HepG2 (cell line): ENCODE results near the gene RHBDD1. TPM values are rescaled to one million over a fixed set of nuclear protein-coding genes. Genes with fewer than 3 reads are reported as not detected.

Source experiments
- CREBL2 ChIP-seq: sonication (generic); formaldehyde crosslinking; IDR thresholded peaks from 2 replicates; pipeline ENCODE4 v1.8.1; 2023; ENCODE audit warnings: missing genetic modification reagents, mild to moderate bottlenecking, borderline replicate concordance
- IKZF1 ChIP-seq: fragments of 450-650 bp; IDR thresholded peaks from 2 replicates; pipeline ENCODE4 v1.7.1; 2016
- MXD1 ChIP-seq: sonication (generic); formaldehyde crosslinking; IDR thresholded peaks from 2 replicates; pipeline ENCODE4 v1.4.0; 2020; ENCODE audit warnings: mild to moderate bottlenecking, missing genetic modification reagents
- NR3C1 ChIP-seq: sonication (generic); formaldehyde crosslinking; IDR thresholded peaks from 2 replicates; pipeline ENCODE4 v1.4.0; 2020; ENCODE audit warnings: missing genetic modification reagents
- SIX1 ChIP-seq: sonication (generic); formaldehyde crosslinking; IDR thresholded peaks from 2 replicates; pipeline ENCODE4 v1.4.0; 2020; ENCODE audit warnings: missing genetic modification reagents, borderline replicate concordance
- ZBTB44 ChIP-seq: sonication (generic); formaldehyde crosslinking; IDR thresholded peaks from 2 replicates; pipeline ENCODE4 v1.4.0; 2020; ENCODE audit warnings: missing genetic modification reagents
- ZFP36L1 ChIP-seq: sonication (generic); formaldehyde crosslinking; IDR thresholded peaks from 2 replicates; pipeline ENCODE4 v1.8.0; 2022; ENCODE audit warnings: mild to moderate bottlenecking, missing genetic modification reagents, moderate library complexity
- ZNF124 ChIP-seq: sonication (generic); formaldehyde crosslinking; IDR thresholded peaks from 2 replicates; pipeline ENCODE4 v1.4.0; 2020; ENCODE audit warnings: missing genetic modification reagents
- ZNF143 ChIP-seq: sonication (generic); formaldehyde crosslinking; IDR thresholded peaks from 2 replicates; pipeline ENCODE4 v1.4.0; 2020; ENCODE audit warnings: missing genetic modification reagents
- ZNF446 ChIP-seq: sonication (generic); formaldehyde crosslinking; IDR thresholded peaks from 2 replicates; pipeline ENCODE4 v1.5.0; 2020; ENCODE audit warnings: mild to moderate bottlenecking, missing genetic modification reagents
- ZNF557 ChIP-seq: sonication (generic); formaldehyde crosslinking; IDR thresholded peaks from 2 replicates; pipeline ENCODE4 v1.4.0; 2020; ENCODE audit warnings: missing genetic modification reagents
- ZNF558 ChIP-seq: sonication (generic); formaldehyde crosslinking; IDR thresholded peaks from 2 replicates; pipeline ENCODE4 v1.9.0; 2022; ENCODE audit warnings: mild to moderate bottlenecking, missing genetic modification reagents, borderline replicate concordance
- polyA plus RNA-seq, 8 experiments: library from polyadenylated mRNA; depleted of rRNA in 3 of 8; stranded (reverse) in 7 of 8; unstranded in 1 of 8; fragments of >200 nt; fragmentation: Illumina TruSeq in 4 of 8; extraction: Trizol in 4 of 8; gene quantifications; 2 replicates each; pipeline versions ENCODE4 v1.2.1 to v1.2.3, GENCODE V29; 2011 to 2016; ENCODE audit warnings: low read depth in 4 of 8, missing spikeins in 1 of 8, mixed read lengths in 1 of 8; ENCODE audit not compliant: insufficient read depth in 1 of 8
- total RNA-seq, 5 experiments: library from RNA; depleted of rRNA; stranded (reverse); fragments of >200 nt; fragmentation: Illumina TruSeq; extraction: Trizol; gene quantifications; 2 replicates each; pipeline ENCODE4 v1.2.3, GENCODE V29; 2016; ENCODE audit warnings: low read depth in 1 of 5
- TF ChIP-seq, protein P1 (sequence below): sonication (generic); formaldehyde crosslinking; conservative IDR thresholded peaks from 2 replicates; pipeline ENCODE4 v1.4.0; 2020; ENCODE audit warnings: mild to moderate bottlenecking, missing genetic modification reagents, moderate library complexity
- TF ChIP-seq, protein P2 (sequence below): sonication (generic); formaldehyde crosslinking; IDR thresholded peaks from 2 replicates; pipeline ENCODE4 v1.9.0; 2021; ENCODE audit warnings: missing genetic modification reagents, borderline replicate concordance
- TF ChIP-seq, protein P3 (sequence below): sonication (generic); formaldehyde crosslinking; IDR thresholded peaks from 2 replicates; pipeline ENCODE4 v1.9.0; 2021; ENCODE audit warnings: missing genetic modification reagents, borderline replicate concordance

RHBDD1 gene
- total and polyA plus RNA-seq, 2 of the 13 experiments (the other 11 are each of a cell fraction or from before 2014, with no cell fraction given): 8.2 to 9.5 TPM

DNA sequence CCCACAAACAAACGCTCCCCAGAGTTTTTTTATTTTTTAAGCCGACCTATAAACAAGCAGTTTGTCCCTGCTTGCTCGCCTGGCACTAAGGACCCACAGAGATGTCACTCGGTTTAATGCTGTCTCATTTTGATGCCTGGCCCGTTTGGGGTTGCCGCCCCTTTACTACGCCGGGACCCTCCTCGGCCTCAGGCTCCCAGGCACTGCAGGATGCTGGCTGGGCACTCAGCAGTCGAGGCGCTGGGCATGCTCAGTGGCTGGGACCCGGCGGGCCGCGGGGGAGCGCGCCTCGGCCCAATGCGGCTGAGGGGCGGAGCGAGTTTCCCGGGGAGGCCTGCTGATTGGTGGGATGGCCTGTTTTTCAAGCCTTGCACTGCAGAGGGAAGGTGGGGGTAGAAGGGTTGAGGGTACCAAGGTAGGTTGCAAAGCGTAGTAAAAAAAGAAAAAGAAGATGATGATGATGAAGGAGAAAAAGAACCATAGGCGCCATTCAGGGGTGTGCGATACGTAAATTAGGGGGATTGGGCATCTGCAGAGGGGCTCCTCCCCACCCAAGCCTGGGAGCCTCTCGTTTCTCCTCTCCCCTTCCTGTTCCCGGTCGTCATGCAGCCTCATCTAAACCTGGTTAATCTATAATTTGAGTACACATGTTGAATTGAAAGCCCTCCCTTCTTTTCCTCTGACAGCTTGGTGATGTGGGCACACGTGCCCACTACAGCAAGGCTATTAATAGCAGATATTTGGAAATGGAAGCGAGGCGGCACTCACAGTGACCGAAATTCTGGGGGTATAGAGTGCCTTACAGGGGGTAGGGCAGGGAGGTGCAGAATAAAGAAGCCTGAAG lies 34.7 kb upstream of the RHBDD1 start (continued):
- TF ChIP-seq, protein P1, sequence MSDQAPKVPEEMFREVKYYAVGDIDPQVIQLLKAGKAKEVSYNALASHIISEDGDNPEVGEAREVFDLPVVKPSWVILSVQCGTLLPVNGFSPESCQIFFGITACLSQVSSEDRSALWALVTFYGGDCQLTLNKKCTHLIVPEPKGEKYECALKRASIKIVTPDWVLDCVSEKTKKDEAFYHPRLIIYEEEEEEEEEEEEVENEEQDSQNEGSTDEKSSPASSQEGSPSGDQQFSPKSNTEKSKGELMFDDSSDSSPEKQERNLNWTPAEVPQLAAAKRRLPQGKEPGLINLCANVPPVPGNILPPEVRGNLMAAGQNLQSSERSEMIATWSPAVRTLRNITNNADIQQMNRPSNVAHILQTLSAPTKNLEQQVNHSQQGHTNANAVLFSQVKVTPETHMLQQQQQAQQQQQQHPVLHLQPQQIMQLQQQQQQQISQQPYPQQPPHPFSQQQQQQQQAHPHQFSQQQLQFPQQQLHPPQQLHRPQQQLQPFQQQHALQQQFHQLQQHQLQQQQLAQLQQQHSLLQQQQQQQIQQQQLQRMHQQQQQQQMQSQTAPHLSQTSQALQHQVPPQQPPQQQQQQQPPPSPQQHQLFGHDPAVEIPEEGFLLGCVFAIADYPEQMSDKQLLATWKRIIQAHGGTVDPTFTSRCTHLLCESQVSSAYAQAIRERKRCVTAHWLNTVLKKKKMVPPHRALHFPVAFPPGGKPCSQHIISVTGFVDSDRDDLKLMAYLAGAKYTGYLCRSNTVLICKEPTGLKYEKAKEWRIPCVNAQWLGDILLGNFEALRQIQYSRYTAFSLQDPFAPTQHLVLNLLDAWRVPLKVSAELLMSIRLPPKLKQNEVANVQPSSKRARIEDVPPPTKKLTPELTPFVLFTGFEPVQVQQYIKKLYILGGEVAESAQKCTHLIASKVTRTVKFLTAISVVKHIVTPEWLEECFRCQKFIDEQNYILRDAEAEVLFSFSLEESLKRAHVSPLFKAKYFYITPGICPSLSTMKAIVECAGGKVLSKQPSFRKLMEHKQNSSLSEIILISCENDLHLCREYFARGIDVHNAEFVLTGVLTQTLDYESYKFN: no peak
- TF ChIP-seq ZNF124 (CRISPR knock-in tag): no peak; the same call in 1 of the 2 replicates
- TF ChIP-seq CREBL2 (CRISPR knock-in tag): no peak
- 0 out of 2 replicates have a peak, but pooled peaks have one; percentile 41 for TF ChIP-seq MXD1 (CRISPR knock-in tag)
- TF ChIP-seq, protein P2, sequence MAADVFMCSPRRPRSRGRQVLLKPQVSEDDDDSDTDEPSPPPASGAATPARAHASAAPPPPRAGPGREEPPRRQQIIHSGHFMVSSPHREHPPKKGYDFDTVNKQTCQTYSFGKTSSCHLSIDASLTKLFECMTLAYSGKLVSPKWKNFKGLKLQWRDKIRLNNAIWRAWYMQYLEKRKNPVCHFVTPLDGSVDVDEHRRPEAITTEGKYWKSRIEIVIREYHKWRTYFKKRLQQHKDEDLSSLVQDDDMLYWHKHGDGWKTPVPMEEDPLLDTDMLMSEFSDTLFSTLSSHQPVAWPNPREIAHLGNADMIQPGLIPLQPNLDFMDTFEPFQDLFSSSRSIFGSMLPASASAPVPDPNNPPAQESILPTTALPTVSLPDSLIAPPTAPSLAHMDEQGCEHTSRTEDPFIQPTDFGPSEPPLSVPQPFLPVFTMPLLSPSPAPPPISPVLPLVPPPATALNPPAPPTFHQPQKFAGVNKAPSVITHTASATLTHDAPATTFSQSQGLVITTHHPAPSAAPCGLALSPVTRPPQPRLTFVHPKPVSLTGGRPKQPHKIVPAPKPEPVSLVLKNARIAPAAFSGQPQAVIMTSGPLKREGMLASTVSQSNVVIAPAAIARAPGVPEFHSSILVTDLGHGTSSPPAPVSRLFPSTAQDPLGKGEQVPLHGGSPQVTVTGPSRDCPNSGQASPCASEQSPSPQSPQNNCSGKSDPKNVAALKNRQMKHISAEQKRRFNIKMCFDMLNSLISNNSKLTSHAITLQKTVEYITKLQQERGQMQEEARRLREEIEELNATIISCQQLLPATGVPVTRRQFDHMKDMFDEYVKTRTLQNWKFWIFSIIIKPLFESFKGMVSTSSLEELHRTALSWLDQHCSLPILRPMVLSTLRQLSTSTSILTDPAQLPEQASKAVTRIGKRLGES (CRISPR knock-in tag): no peak
- TF ChIP-seq, protein P3, sequence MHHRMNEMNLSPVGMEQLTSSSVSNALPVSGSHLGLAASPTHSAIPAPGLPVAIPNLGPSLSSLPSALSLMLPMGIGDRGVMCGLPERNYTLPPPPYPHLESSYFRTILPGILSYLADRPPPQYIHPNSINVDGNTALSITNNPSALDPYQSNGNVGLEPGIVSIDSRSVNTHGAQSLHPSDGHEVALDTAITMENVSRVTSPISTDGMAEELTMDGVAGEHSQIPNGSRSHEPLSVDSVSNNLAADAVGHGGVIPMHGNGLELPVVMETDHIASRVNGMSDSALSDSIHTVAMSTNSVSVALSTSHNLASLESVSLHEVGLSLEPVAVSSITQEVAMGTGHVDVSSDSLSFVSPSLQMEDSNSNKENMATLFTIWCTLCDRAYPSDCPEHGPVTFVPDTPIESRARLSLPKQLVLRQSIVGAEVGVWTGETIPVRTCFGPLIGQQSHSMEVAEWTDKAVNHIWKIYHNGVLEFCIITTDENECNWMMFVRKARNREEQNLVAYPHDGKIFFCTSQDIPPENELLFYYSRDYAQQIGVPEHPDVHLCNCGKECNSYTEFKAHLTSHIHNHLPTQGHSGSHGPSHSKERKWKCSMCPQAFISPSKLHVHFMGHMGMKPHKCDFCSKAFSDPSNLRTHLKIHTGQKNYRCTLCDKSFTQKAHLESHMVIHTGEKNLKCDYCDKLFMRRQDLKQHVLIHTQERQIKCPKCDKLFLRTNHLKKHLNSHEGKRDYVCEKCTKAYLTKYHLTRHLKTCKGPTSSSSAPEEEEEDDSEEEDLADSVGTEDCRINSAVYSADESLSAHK (CRISPR knock-in tag): no peak
- TF ChIP-seq ZBTB44 (CRISPR knock-in tag): no peak
- peak; percentile 1; the same call in 1 of the 2 replicates for TF ChIP-seq ZNF557 (CRISPR knock-in tag)
- no peak for TF ChIP-seq IKZF1
- no peak for TF ChIP-seq ZNF446 (CRISPR knock-in tag)
- TF ChIP-seq ZFP36L1 (CRISPR knock-in tag): no peak
- no peak for TF ChIP-seq ZNF143 (CRISPR knock-in tag)
- TF ChIP-seq NR3C1 (CRISPR knock-in tag): no peak
- no peak; the same call in 1 of the 2 replicates for TF ChIP-seq SIX1 (CRISPR knock-in tag)
- no peak for TF ChIP-seq ZNF558 (CRISPR knock-in tag)
